MCF 10A (cell line): ENCODE data around the gene BOD1L1. TPM values are rescaled to one million over a fixed set of nuclear protein-coding genes. Genes with fewer than 3 reads are reported as not detected.

Experiments
- BruUV-seq: library from RNA; stranded (reverse); fragments of 400-500 nt; replicated peaks from 2 replicates; lab custom pipeline; 2021; lab: Mats Ljungman, UMichigan
- CTCF ChIA-PET: fragments of 300-600 bp; sonication (Branson Sonifier 250); formaldehyde crosslinking; extraction: SDS; loops from one replicate; lab custom pipeline; 2021; ENCODE audit warnings: antibody characterized with exemption, inconsistent platforms; lab: Yijun Ruan, JAX
- POLR2A ChIA-PET: fragments of 300-600, 350-650 bp; sonication (Branson Sonifier 250); formaldehyde crosslinking; extraction: SDS; loops from one replicate; lab custom pipeline; 2020; ENCODE audit warnings: antibody characterized with exemption, inconsistent platforms; lab: Yijun Ruan, JAX
- DNase-seq: peaks from one replicate; pipeline ENCODE4 v3.0.0-alpha.2; 2018; ENCODE audit not compliant: unreplicated experiment
- H3K27ac Mint-ChIP-seq: one replicate; pipeline ENCODE4 v1.8.0; 2022; ENCODE audit warnings: mild to moderate bottlenecking, low read depth, mixed read lengths; ENCODE audit not compliant: unreplicated experiment
- H3K27me3 Mint-ChIP-seq: one replicate; pipeline ENCODE4 v1.8.0; 2022; ENCODE audit warnings: mixed read lengths; ENCODE audit not compliant: insufficient read depth, unreplicated experiment
- H3K36me3 Mint-ChIP-seq: one replicate; pipeline ENCODE4 v1.8.0; 2022; ENCODE audit warnings: mild to moderate bottlenecking, moderate library complexity, mixed read lengths; ENCODE audit not compliant: insufficient read depth, unreplicated experiment
- H3K4me1 Mint-ChIP-seq: one replicate; pipeline ENCODE4 v1.8.0; 2022; ENCODE audit warnings: mixed read lengths; ENCODE audit not compliant: insufficient read depth, unreplicated experiment
- H3K4me3 Mint-ChIP-seq: one replicate; pipeline ENCODE4 v1.8.0; 2022; ENCODE audit warnings: mild to moderate bottlenecking, moderate library complexity, mixed read lengths; ENCODE audit not compliant: unreplicated experiment
- H3K9me3 Mint-ChIP-seq: one replicate; pipeline ENCODE4 v1.8.0; 2022; ENCODE audit warnings: mixed read lengths; ENCODE audit not compliant: unreplicated experiment
- intact Hi-C: fragments of 100-400 bp; cut with micrococcal nuclease; formaldehyde crosslinking; loops from 2 replicates; pipeline ENCODE4 v1.14.1; 2022
- total RNA-seq: library from RNA; stranded (reverse); gene quantifications from 2 replicates; pipeline ENCODE4 v1.2.3, GENCODE V29; 2022
- TF ChIP-seq, protein P1 (sequence below): fragments of 200-600 bp; IDR thresholded peaks from one replicate; pipeline ENCODE4 v1.8.0; 2022; ENCODE audit warnings: antibody characterized with exemption, mild to moderate bottlenecking; ENCODE audit not compliant: unreplicated experiment

BOD1L1 gene
- total RNA-seq, 1 experiment from 2014 or later: 46.8 TPM

DNA sequence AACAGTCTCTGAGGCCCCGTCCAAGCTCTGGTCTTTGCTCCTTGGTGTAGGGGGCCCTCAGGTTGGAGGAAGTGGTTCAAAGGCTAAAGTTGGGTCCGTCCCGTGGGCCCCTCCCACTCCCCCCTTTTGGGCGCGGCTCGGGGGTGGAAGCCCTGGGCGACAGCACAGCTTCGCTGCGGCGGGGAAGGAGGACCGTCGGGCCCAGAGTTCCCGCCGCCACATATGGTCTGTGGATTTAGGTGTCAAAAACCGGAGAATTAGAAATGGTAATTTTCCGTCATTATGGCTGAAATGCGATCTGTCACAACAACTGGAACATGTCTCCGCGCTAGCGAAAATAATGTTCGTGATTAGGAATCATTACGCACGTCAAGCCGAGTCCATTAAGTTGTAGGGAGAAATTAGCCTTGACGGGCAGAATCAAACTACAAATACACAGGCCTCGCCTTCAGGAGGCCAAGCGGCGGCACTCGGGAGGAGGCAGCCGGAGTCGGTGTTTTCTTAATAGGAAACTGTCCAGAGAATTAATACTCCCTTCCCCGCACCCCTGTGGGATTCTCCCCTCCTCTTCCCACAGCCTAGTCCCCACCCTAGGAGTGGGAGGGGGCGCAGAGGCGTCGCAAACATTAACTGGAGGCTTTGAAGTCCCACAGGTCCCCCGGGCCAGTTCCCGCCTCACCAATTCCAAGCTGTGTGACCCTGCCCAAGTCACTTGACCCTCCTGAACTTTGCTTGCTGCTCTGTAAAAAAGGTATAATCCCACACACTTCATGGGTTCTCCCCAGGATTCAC lies 98.2 kb downstream of the BOD1L1 start:
- H3K4me3 Mint-ChIP-seq: no peak overlapping the region
- no peaks in the 10 kb centered on the region for H3K4me1 Mint-ChIP-seq
- ChIA-PET POLR2A (no interaction called here), CTCF (interaction anchor here (0.7 kb wide), 2 partner anchors 24 to 164 kb away, joined by 3 to 4 read pairs; no protein-coding TSS in a partner anchor)
- H3K27me3 Mint-ChIP-seq: no peaks in the 10 kb centered on the region
- TF ChIP-seq, protein P1, sequence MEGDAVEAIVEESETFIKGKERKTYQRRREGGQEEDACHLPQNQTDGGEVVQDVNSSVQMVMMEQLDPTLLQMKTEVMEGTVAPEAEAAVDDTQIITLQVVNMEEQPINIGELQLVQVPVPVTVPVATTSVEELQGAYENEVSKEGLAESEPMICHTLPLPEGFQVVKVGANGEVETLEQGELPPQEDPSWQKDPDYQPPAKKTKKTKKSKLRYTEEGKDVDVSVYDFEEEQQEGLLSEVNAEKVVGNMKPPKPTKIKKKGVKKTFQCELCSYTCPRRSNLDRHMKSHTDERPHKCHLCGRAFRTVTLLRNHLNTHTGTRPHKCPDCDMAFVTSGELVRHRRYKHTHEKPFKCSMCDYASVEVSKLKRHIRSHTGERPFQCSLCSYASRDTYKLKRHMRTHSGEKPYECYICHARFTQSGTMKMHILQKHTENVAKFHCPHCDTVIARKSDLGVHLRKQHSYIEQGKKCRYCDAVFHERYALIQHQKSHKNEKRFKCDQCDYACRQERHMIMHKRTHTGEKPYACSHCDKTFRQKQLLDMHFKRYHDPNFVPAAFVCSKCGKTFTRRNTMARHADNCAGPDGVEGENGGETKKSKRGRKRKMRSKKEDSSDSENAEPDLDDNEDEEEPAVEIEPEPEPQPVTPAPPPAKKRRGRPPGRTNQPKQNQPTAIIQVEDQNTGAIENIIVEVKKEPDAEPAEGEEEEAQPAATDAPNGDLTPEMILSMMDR: no peak
- no peaks in the 10 kb centered on the region for H3K36me3 Mint-ChIP-seq
- no peak overlapping the region for H3K27ac Mint-ChIP-seq
- BruUV-seq: no TSS peak
- intact Hi-C loops: no loop called here
- DNase-seq: no peak
- no peaks in the 10 kb centered on the region for H3K9me3 Mint-ChIP-seq

- CTCF ChIA-PET: interaction anchor here (0.7 kb wide), 3 partner anchors 24 to 672 kb away, joined by 3 to 4 read pairs (median 3); no protein-coding TSS in a partner anchor
- POLR2A ChIA-PET: no interaction called here
- Mint-ChIP-seq H3K9me3 (no peaks in the 10 kb centered on the region), H3K4me1 (no peaks in the 10 kb centered on the region), H3K27me3 (no peaks in the 10 kb centered on the region), H3K4me3 (no peak overlapping the region), H3K27ac (no peak overlapping the region), H3K36me3 (no peaks in the 10 kb centered on the region)
- no peak for DNase-seq
- TF ChIP-seq, protein P1: no peak
- intact Hi-C loops: no loop called here
- no TSS peak for BruUV-seq
Measured at GRCh38 chr4:13528821-13529127, 98.8 kb downstream of the BOD1L1 start.

DNA sequence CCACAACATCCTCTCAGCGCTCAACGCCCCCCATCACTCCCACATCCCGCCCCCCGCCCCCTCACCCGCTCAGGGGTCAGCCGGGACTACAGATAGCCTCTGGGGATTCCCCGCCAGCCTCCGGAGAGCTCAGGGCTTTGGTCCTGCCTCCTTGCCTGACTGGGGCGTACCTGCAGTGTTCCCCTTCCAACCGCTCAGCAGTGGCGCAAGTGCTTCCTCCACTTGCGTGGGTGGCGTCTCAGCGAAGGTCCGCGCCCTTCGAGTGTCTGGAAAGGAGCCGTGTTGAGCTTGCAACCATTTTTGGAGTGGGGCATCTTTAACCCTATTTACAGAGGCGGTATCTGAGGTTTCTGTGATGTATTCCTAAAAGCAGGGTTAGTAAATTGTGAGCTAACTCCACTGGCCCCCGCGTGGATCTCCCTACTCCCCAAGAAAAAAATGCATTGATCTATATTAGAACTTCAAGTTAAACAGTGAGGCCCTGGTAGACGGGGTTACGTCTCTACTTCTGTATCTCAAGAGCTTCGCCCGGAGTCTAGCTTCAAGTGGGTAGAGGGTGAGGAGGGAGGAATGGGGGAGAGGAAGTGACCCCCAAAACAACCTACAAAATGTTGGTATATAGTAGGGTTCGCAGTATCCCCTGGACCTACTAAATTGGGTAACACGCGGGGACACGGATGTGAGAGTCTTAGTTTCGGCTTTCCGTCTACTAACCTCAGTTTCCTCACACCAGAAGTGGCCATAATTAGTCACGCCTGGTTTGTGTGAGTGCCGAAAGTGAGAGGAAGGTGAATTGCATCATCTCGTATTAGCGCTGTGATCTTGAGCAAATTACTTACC lies 99.3 kb downstream of the BOD1L1 start:
- intact Hi-C loops: no loop called here
- no TSS peak for BruUV-seq
- Mint-ChIP-seq H3K36me3 (no peaks in the 10 kb centered on the region), H3K9me3 (no peaks in the 10 kb centered on the region), H3K4me1 (no peaks in the 10 kb centered on the region), H3K27me3 (no peaks in the 10 kb centered on the region), H3K4me3 (no peak overlapping the region), H3K27ac (no peak overlapping the region)
- CTCF ChIA-PET: interaction anchor here (0.7 kb wide), 1 partner anchor 671 kb away, joined by 3 read pairs; no protein-coding TSS in a partner anchor
- peak; percentile 67 for DNase-seq
- POLR2A ChIA-PET: no interaction called here
- TF ChIP-seq, protein P1: no peak
